Stimulated activated naive CD8-positive, alpha-beta T cell treated with anti-CD3 and anti-CD28 coated beads, Interleukin-15, Interleukin-2, amounts not matched to agents 100 ng/mL and 50 ng/mL, for 24 hours (primary cell): Measurements from ENCODE around the gene VPS33B.
"Not testable (repeated sequence)": the region's sequence is repeated elsewhere in the genome, so short reads cannot be mapped to it uniquely, and the experiment has no call there.

Source experiments
- H3K27ac Mint-ChIP-seq: one replicate; pipeline ENCODE4 v1.8.0; 2021; ENCODE audit warnings: mild to moderate bottlenecking, mixed read lengths
- H3K27me3 Mint-ChIP-seq: one replicate; pipeline ENCODE4 v1.8.0; 2021; ENCODE audit warnings: mixed read lengths
- H3K36me3 Mint-ChIP-seq: one replicate; pipeline ENCODE4 v1.8.0; 2021; ENCODE audit warnings: low read depth, mixed read lengths
- H3K4me1 Mint-ChIP-seq: one replicate; pipeline ENCODE4 v1.8.0; 2021; ENCODE audit warnings: low read depth, mixed read lengths
- H3K4me3 Mint-ChIP-seq: one replicate; pipeline ENCODE4 v1.8.0; 2021; ENCODE audit warnings: mild to moderate bottlenecking, mixed read lengths
- H3K9me3 Mint-ChIP-seq: one replicate; pipeline ENCODE4 v1.8.0; 2021; ENCODE audit warnings: mixed read lengths

Gene VPS33B

GRCh38 chr15:91047545-91048199 is 25.3 kb upstream of the VPS33B start:
- H3K36me3 Mint-ChIP-seq: no peaks in the 10 kb centered on the region
- peaks cover 7% of the 10 kb centered on the region for H3K27me3 Mint-ChIP-seq
- no peaks in the 10 kb centered on the region for H3K9me3 Mint-ChIP-seq
- peaks cover 12% of the 10 kb centered on the region for H3K4me1 Mint-ChIP-seq
- no peak overlapping the region for H3K4me3 Mint-ChIP-seq
- no peak overlapping the region for H3K27ac Mint-ChIP-seq

- not testable (repeated sequence) for H3K4me3 Mint-ChIP-seq, H3K9me3 Mint-ChIP-seq, H3K27me3 Mint-ChIP-seq, H3K36me3 Mint-ChIP-seq, H3K27ac Mint-ChIP-seq
- H3K4me1 Mint-ChIP-seq: peaks cover 12% of the 10 kb centered on the region
Observed at GRCh38 chr15:91046056-91046455, 23.7 kb upstream of the VPS33B start.

GRCh38 chr15:91045065-91045464 is 22.7 kb upstream of the VPS33B start:
- Mint-ChIP-seq H3K4me1 (peaks cover 12% of the 10 kb centered on the region), H3K36me3 (no peaks in the 10 kb centered on the region), H3K4me3 (no peak overlapping the region), H3K9me3 (no peaks in the 10 kb centered on the region), H3K27ac (no peak overlapping the region), H3K27me3 (no peaks in the 10 kb centered on the region)

- no peak overlapping the region for H3K4me3 Mint-ChIP-seq
- H3K4me1 Mint-ChIP-seq: peaks cover 12% of the 10 kb centered on the region
- no peaks in the 10 kb centered on the region for H3K36me3 Mint-ChIP-seq
- H3K27me3 Mint-ChIP-seq: no peaks in the 10 kb centered on the region
- no peak overlapping the region for H3K27ac Mint-ChIP-seq
- no peaks in the 10 kb centered on the region for H3K9me3 Mint-ChIP-seq
Observed at GRCh38 chr15:91043202-91043874, 20.9 kb upstream of the VPS33B start.

- Mint-ChIP-seq H3K27me3 (no peaks in the 10 kb centered on the region), H3K4me3 (no peak overlapping the region), H3K4me1 (no peaks in the 10 kb centered on the region), H3K36me3 (no peaks in the 10 kb centered on the region), H3K27ac (no peak overlapping the region), H3K9me3 (no peaks in the 10 kb centered on the region)
Observed at GRCh38 chr15:91040856-91041255, 18.5 kb upstream of the VPS33B start.

- H3K4me1 Mint-ChIP-seq: no peaks in the 10 kb centered on the region
- H3K4me3 Mint-ChIP-seq: no peak overlapping the region
- H3K9me3 Mint-ChIP-seq: no peaks in the 10 kb centered on the region
- H3K27ac Mint-ChIP-seq: no peak overlapping the region
- no peaks in the 10 kb centered on the region for H3K36me3 Mint-ChIP-seq
- H3K27me3 Mint-ChIP-seq: no peaks in the 10 kb centered on the region
Observed at GRCh38 chr15:91039996-91040395, 17.6 kb upstream of the VPS33B start.

- Mint-ChIP-seq H3K27ac (no peak overlapping the region), H3K4me3 (no peak overlapping the region), H3K9me3 (no peaks in the 10 kb centered on the region), H3K36me3 (no peaks in the 10 kb centered on the region), H3K27me3 (no peaks in the 10 kb centered on the region), H3K4me1 (no peaks in the 10 kb centered on the region)
Observed at GRCh38 chr15:91032919-91033803, 10.8 kb upstream of the VPS33B start.

- no peaks in the 10 kb centered on the region for H3K9me3 Mint-ChIP-seq
- no peak overlapping the region for H3K4me3 Mint-ChIP-seq
- H3K4me1 Mint-ChIP-seq: no peaks in the 10 kb centered on the region
- no peaks in the 10 kb centered on the region for H3K27me3 Mint-ChIP-seq
- no peaks in the 10 kb centered on the region for H3K36me3 Mint-ChIP-seq
- H3K27ac Mint-ChIP-seq: no peak overlapping the region
Observed at GRCh38 chr15:91031796-91032195, 9.4 kb upstream of the VPS33B start.

GRCh38 chr15:91027677-91028076 is 5.3 kb upstream of the VPS33B start:
- Mint-ChIP-seq H3K27ac (no peak overlapping the region), H3K36me3 (no peaks in the 10 kb centered on the region), H3K4me3 (no peak overlapping the region), H3K4me1 (peaks cover 10% of the 10 kb centered on the region), H3K27me3 (no peaks in the 10 kb centered on the region), H3K9me3 (no peaks in the 10 kb centered on the region)

GRCh38 chr15:91023720-91024119 is 1.3 kb upstream of the VPS33B start:
- Mint-ChIP-seq H3K36me3 (peaks cover 3% of the 10 kb centered on the region), H3K27ac (no peak overlapping the region), H3K4me3 (peak overlapping the region; percentile 94), H3K27me3 (no peaks in the 10 kb centered on the region), H3K4me1 (peaks cover 38% of the 10 kb centered on the region), H3K9me3 (no peaks in the 10 kb centered on the region)

GRCh38 chr15:91022832-91023129 is 387 bp upstream of the VPS33B start:
- Mint-ChIP-seq H3K27ac (peak overlapping the region; percentile 76), H3K36me3 (peaks cover 3% of the 10 kb centered on the region), H3K4me3 (peak overlapping the region; percentile 94), H3K4me1 (peaks cover 47% of the 10 kb centered on the region), H3K9me3 (no peaks in the 10 kb centered on the region), H3K27me3 (no peaks in the 10 kb centered on the region)

GRCh38 chr15:91021516-91022074 is 799 bp downstream of the VPS33B start:
- peak overlapping the region; percentile 76 for H3K27ac Mint-ChIP-seq
- no peaks in the 10 kb centered on the region for H3K27me3 Mint-ChIP-seq
- H3K4me3 Mint-ChIP-seq: peak overlapping the region; percentile 94
- peaks cover 47% of the 10 kb centered on the region for H3K4me1 Mint-ChIP-seq
- H3K9me3 Mint-ChIP-seq: no peaks in the 10 kb centered on the region
- peaks cover 7% of the 10 kb centered on the region for H3K36me3 Mint-ChIP-seq

GRCh38 chr15:91018158-91018557 is 4.2 kb downstream of the VPS33B start:
- H3K27ac Mint-ChIP-seq: peak overlapping the region; percentile 56

GRCh38 chr15:91017716-91018115 is 4.7 kb downstream of the VPS33B start:
- peaks cover 37% of the 10 kb centered on the region for H3K4me1 Mint-ChIP-seq
- no peak overlapping the region for H3K4me3 Mint-ChIP-seq
- H3K27me3 Mint-ChIP-seq: no peaks in the 10 kb centered on the region
- peak overlapping the region; percentile 56 for H3K27ac Mint-ChIP-seq
- H3K9me3 Mint-ChIP-seq: no peaks in the 10 kb centered on the region
- peaks cover 19% of the 10 kb centered on the region for H3K36me3 Mint-ChIP-seq

More at GRCh38 chr15:91018158-91018557, 4.2 kb downstream of the VPS33B start:
- Mint-ChIP-seq H3K36me3 (peaks cover 17% of the 10 kb centered on the region), H3K4me3 (no peak overlapping the region), H3K27me3 (no peaks in the 10 kb centered on the region), H3K4me1 (peaks cover 41% of the 10 kb centered on the region), H3K9me3 (no peaks in the 10 kb centered on the region)

GRCh38 chr15:91013701-91014100 is 8.7 kb downstream of the VPS33B start:
- H3K4me3 Mint-ChIP-seq, H3K9me3 Mint-ChIP-seq, H3K27me3 Mint-ChIP-seq, H3K27ac Mint-ChIP-seq, H3K4me1 Mint-ChIP-seq: not testable (repeated sequence)
- H3K36me3 Mint-ChIP-seq: peaks cover 43% of the 10 kb centered on the region
